ENCODE results near the gene PPP3R1.

Gene PPP3R1

GRCh38 chr2:68230241-68231060 lies 21.9 kb downstream of the PPP3R1 start:
- DNase-seq, result no peak

- no peak for DNase-seq
These were observed 25.5 kb downstream of the PPP3R1 start for GRCh38 chr2:68226794-68227193.

- DNase-seq, result no peak
These were observed 27.2 kb downstream of the PPP3R1 start for GRCh38 chr2:68225119-68225632.

GRCh38 chr2:68223419-68223818 lies 28.9 kb downstream of the PPP3R1 start:
- no peak for DNase-seq

GRCh38 chr2:68222287-68222686 lies 30.0 kb downstream of the PPP3R1 start:
- no peak for DNase-seq

GRCh38 chr2:68218343-68218901 lies 33.9 kb downstream of the PPP3R1 start:
- DNase-seq, result no peak

- no peak for DNase-seq
These were observed 34.6 kb downstream of the PPP3R1 start for GRCh38 chr2:68217729-68218128.

GRCh38 chr2:68216454-68217310 lies 35.6 kb downstream of the PPP3R1 start:
- DNase-seq, result no peak

GRCh38 chr2:68214381-68214780 lies 38.0 kb downstream of the PPP3R1 start:
- DNase-seq, result no peak

GRCh38 chr2:68206793-68207192 lies 45.5 kb downstream of the PPP3R1 start:
- DNase-seq, result no peak

GRCh38 chr2:68203587-68203986 lies 48.7 kb downstream of the PPP3R1 start:
- no peak for DNase-seq

GRCh38 chr2:68200157-68200787 lies 52.1 kb downstream of the PPP3R1 start:
- no peak for DNase-seq

- peak; percentile 26 for DNase-seq
These were observed 56.1 kb downstream of the PPP3R1 start for GRCh38 chr2:68196120-68196716.

GRCh38 chr2:68195096-68195495 lies 57.2 kb downstream of the PPP3R1 start:
- no peak for DNase-seq

- DNase-seq, result no peak
These were observed 58.5 kb downstream of the PPP3R1 start for GRCh38 chr2:68193787-68194372.

- DNase-seq, result no peak
These were observed 59.2 kb downstream of the PPP3R1 start for GRCh38 chr2:68193144-68193543.

GRCh38 chr2:68190991-68191731 lies 61.2 kb downstream of the PPP3R1 start:
- no peak for DNase-seq

- no peak for DNase-seq
These were observed 62.1 kb downstream of the PPP3R1 start for GRCh38 chr2:68189991-68190784.

- DNase-seq, result no peak
These were observed 63.5 kb downstream of the PPP3R1 start for GRCh38 chr2:68188831-68189230.

GRCh38 chr2:68187329-68187728 lies 65.0 kb downstream of the PPP3R1 start:
- no peak for DNase-seq

Data from effector CD8-positive, alpha-beta T cell (primary cell).